GM12892 (cell line): ENCODE measurements around the gene CMTM2.
"Not testable (repeated sequence)": the region's sequence is repeated elsewhere in the genome, so short reads cannot be mapped to it uniquely, and the experiment has no call there.

Experiments
- DNase-seq: peaks from one replicate; pipeline ENCODE4 v3.0.0; 2011; ENCODE audit not compliant: insufficient read length
- FAIRE-seq: peaks from 2 replicates; lab custom pipeline; 2011; peaks lifted over from hg19 to GRCh38; lab: Jason Lieb, UNC
- POLR2A ChIP-seq: IDR thresholded peaks from 2 replicates; pipeline ENCODE4 v1.6.1; 2011; ENCODE audit warnings: low read depth, low read length, control low read depth
- POLR2AphosphoS5 ChIP-seq: IDR thresholded peaks from 2 replicates; pipeline ENCODE4 v1.6.1; 2011; ENCODE audit warnings: low read depth, low read length, control low read depth
- TAF1 ChIP-seq: IDR thresholded peaks from 2 replicates; pipeline ENCODE4 v1.6.1; 2011; ENCODE audit warnings: low read depth, mild to moderate bottlenecking, control low read depth, low read length, borderline replicate concordance

The CMTM2 gene

GRCh38 chr16:66614161-66614802 is 35.0 kb downstream of the CMTM2 start:
- no peak for TF ChIP-seq POLR2AphosphoS5
- no peak for TF ChIP-seq TAF1
- TF ChIP-seq POLR2A = no peak
- FAIRE-seq (no peak), DNase-seq (no peak)

- DNase-seq (no peak), FAIRE-seq (no peak)
- TF ChIP-seq TAF1 (no peak), POLR2AphosphoS5 (no peak), POLR2A (no peak)
Observed at GRCh38 chr16:66616169-66616568, 36.9 kb downstream of the CMTM2 start.

- TF ChIP-seq POLR2AphosphoS5 (no peak), POLR2A (no peak), TAF1 (no peak)
- DNase-seq (no peak), FAIRE-seq (no peak)
Observed at GRCh38 chr16:66616592-66616991, 37.3 kb downstream of the CMTM2 start.

- FAIRE-seq (no peak), DNase-seq (no peak)
- TF ChIP-seq POLR2A (no peak), POLR2AphosphoS5 (no peak), TAF1 (no peak)
Observed at GRCh38 chr16:66617010-66617434, 37.8 kb downstream of the CMTM2 start.

- FAIRE-seq (no peak), DNase-seq (no peak)
- no peak for TF ChIP-seq POLR2A
- TF ChIP-seq POLR2AphosphoS5 = no peak
- no peak for TF ChIP-seq TAF1
Observed at GRCh38 chr16:66617728-66618127, 38.5 kb downstream of the CMTM2 start.

- FAIRE-seq = no peak
- no peak for DNase-seq
- TF ChIP-seq TAF1 = no peak
- no peak for TF ChIP-seq POLR2A
- TF ChIP-seq POLR2AphosphoS5 = no peak
Observed at GRCh38 chr16:66618588-66619375, 39.5 kb downstream of the CMTM2 start.

- DNase-seq (no peak), FAIRE-seq (no peak)
- no peak for TF ChIP-seq POLR2AphosphoS5
- TF ChIP-seq TAF1 = no peak
- no peak for TF ChIP-seq POLR2A
Observed at GRCh38 chr16:66619534-66620428, 40.5 kb downstream of the CMTM2 start.

GRCh38 chr16:66620429-66620795 is 41.1 kb downstream of the CMTM2 start:
- TF ChIP-seq POLR2A (no peak), POLR2AphosphoS5 (no peak), TAF1 (no peak)
- no peak for DNase-seq
- no peak for FAIRE-seq

- DNase-seq = no peak
- no peak for TF ChIP-seq TAF1
- no peak for TF ChIP-seq POLR2A
- no peak for TF ChIP-seq POLR2AphosphoS5
- FAIRE-seq = no peak
Observed at GRCh38 chr16:66621973-66622372, 42.7 kb downstream of the CMTM2 start.

GRCh38 chr16:66622863-66623262 is 43.6 kb downstream of the CMTM2 start:
- DNase-seq (no peak), FAIRE-seq (no peak)

GRCh38 chr16:66623755-66624154 is 44.5 kb downstream of the CMTM2 start:
- no peak for DNase-seq
- TF ChIP-seq POLR2AphosphoS5 (no peak), TAF1 (no peak), POLR2A (no peak)
- no peak for FAIRE-seq

More at GRCh38 chr16:66622863-66623262, 43.6 kb downstream of the CMTM2 start:
- no peak for TF ChIP-seq POLR2AphosphoS5
- no peak for TF ChIP-seq TAF1
- no peak for TF ChIP-seq POLR2A

- not testable (repeated sequence) for DNase-seq, FAIRE-seq
Observed at GRCh38 chr16:66627611-66628378, 48.5 kb downstream of the CMTM2 start.
